ENCODE measurements around the gene HIVEP1.

The HIVEP1 gene

GRCh38 chr6:12012038-12012557 lies at the start of gene HIVEP1:
Gene HIVEP1 (plus strand): TSS chr6:12012312. CDS start chr6:12015629, 3,317 bp downstream.
- ATAC-seq, result peak; percentile 0
- H3K27ac Mint-ChIP-seq, result peak within 1 kb of the TSS; percentile 99
- no peaks in the 10 kb centered on the region for H3K9me3 Mint-ChIP-seq
- peak in 1 of 2 donors; percentile 21 for DNase-seq (ENCODE audit: low spot score in 2 of 2)
- peaks cover 59% of the 10 kb centered on the region for H3K36me3 Mint-ChIP-seq
- peak within 1 kb of the TSS; percentile 92 for H3K4me3 Mint-ChIP-seq
- peaks cover 44% of the 10 kb centered on the region for H3K4me1 Mint-ChIP-seq

GRCh38 chr6:11963756-11964500 lies 48.2 kb upstream of the HIVEP1 start:
- ATAC-seq (no peak), DNase-seq (ENCODE audit: low spot score in 2 of 2) (no peak)
- H3K36me3 Mint-ChIP-seq, result no peaks in the 10 kb centered on the region
- no peak overlapping the region for H3K27ac Mint-ChIP-seq
- H3K9me3 Mint-ChIP-seq, result no peaks in the 10 kb centered on the region
- no peak overlapping the region for H3K4me3 Mint-ChIP-seq
- peaks cover 11% of the 10 kb centered on the region for H3K4me1 Mint-ChIP-seq

DNA sequence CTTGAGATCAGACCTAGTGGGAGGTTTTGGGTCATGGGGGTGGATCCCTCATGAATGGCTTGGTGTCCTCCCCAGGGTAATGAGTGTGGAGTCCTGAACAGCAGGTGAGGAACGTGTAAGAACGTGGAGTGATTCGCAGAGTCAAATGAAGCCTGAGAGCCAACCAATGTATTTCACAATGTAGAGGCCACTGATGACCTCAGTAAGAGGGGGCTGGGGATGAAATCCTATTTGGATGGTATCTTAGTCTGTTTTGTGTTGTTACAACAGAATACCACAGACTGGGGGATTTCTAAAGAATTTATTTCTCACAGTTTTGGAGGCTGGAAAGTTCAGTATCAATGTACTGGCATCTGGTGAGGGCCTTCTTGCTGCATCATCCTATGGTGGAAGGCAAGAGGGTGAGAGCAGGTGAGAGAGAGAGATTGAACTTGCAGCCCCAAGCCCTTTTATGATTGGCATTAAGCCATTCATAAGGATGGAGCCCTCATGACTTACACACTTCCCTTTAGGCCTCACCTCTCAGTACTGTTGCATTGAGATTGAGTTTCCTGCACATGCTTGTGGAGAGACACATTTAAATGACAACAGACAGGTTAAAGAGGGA lies 47.3 kb upstream of the HIVEP1 start:
- no peaks in the 10 kb centered on the region for H3K9me3 Mint-ChIP-seq
- H3K4me3 Mint-ChIP-seq, result no peak overlapping the region
- H3K36me3 Mint-ChIP-seq, result no peaks in the 10 kb centered on the region
- H3K27ac Mint-ChIP-seq, result no peak overlapping the region
- ATAC-seq (no peak), DNase-seq (ENCODE audit: low spot score in 2 of 2) (no peak)
- H3K4me1 Mint-ChIP-seq, result peaks cover 11% of the 10 kb centered on the region

DNA sequence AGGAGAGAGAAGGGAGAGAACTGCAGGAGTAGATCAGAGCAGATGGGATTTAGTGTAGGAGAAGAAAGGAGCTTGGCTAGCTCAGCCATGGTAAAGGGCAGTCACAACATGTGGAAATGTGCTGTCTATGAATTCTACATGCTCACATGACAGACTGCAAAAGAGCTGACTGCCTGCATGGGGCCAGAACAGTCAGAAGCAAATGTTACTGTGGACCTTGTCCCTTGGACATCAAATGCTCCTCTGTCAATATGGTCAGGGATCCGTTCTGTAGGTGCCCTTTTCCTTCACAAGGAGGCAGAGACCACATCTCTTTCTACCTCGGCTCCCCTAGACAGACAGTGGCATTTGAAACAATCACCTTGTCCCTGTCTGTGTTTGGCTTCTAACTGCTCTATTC lies 46.6 kb upstream of the HIVEP1 start:
- Mint-ChIP-seq H3K9me3 (no peaks in the 10 kb centered on the region), H3K4me3 (no peak overlapping the region), H3K4me1 (peaks cover 11% of the 10 kb centered on the region), H3K27ac (no peak overlapping the region), H3K36me3 (no peaks in the 10 kb centered on the region)
- DNase-seq (ENCODE audit: low spot score in 2 of 2), result no peak
- ATAC-seq, result no peak

- no peak overlapping the region for H3K27ac Mint-ChIP-seq
- no peaks in the 10 kb centered on the region for H3K9me3 Mint-ChIP-seq
- no peaks in the 10 kb centered on the region for H3K36me3 Mint-ChIP-seq
- no peak for DNase-seq (ENCODE audit: low spot score in 2 of 2)
- no peak overlapping the region for H3K4me3 Mint-ChIP-seq
- peaks cover 6% of the 10 kb centered on the region for H3K4me1 Mint-ChIP-seq
- ATAC-seq, result peak; percentile 44
These were observed 43.8 kb upstream of the HIVEP1 start for GRCh38 chr6:11968241-11968806.

GRCh38 chr6:11969092-11969491 lies 43.0 kb upstream of the HIVEP1 start:
- ATAC-seq, result no peak
- H3K4me1 Mint-ChIP-seq, result peaks cover 6% of the 10 kb centered on the region
- no peaks in the 10 kb centered on the region for H3K36me3 Mint-ChIP-seq
- DNase-seq (ENCODE audit: low spot score in 2 of 2), result no peak
- H3K27ac Mint-ChIP-seq, result no peak overlapping the region
- H3K4me3 Mint-ChIP-seq, result no peak overlapping the region
- H3K9me3 Mint-ChIP-seq, result no peaks in the 10 kb centered on the region

DNA sequence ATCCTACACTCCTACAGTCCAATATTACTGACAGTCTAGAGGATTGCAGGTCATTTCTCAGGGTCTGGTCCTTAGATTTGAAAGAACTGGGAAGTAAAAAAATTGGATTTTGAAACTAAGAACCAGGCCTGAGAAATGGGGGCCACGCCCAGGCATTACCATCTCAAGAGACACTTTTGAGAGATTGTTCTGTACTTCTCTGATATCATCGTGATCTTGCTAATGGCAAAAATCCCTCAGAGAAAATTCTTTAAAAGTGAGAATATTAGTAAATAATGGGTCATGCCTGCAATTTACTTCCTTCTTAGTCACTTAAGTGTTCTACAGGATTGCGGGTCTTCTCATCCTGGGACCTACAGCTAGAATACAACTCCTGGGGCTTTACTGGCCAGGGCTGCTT lies 42.0 kb upstream of the HIVEP1 start:
- DNase-seq (ENCODE audit: low spot score in 2 of 2), result no peak
- H3K4me3 Mint-ChIP-seq, result no peak overlapping the region
- H3K4me1 Mint-ChIP-seq, result peaks cover 6% of the 10 kb centered on the region
- no peak overlapping the region for H3K27ac Mint-ChIP-seq
- H3K9me3 Mint-ChIP-seq, result no peaks in the 10 kb centered on the region
- ATAC-seq, result no peak
- no peaks in the 10 kb centered on the region for H3K36me3 Mint-ChIP-seq

GRCh38 chr6:11971154-11971553 lies 41.0 kb upstream of the HIVEP1 start:
- peaks cover 6% of the 10 kb centered on the region for H3K4me1 Mint-ChIP-seq
- DNase-seq (ENCODE audit: low spot score in 2 of 2) (no peak), ATAC-seq (no peak)
- no peaks in the 10 kb centered on the region for H3K9me3 Mint-ChIP-seq
- H3K36me3 Mint-ChIP-seq, result no peaks in the 10 kb centered on the region
- no peak overlapping the region for H3K4me3 Mint-ChIP-seq
- no peak overlapping the region for H3K27ac Mint-ChIP-seq

- Mint-ChIP-seq H3K4me3 (no peak overlapping the region), H3K36me3 (no peaks in the 10 kb centered on the region), H3K4me1 (peaks cover 11% of the 10 kb centered on the region), H3K27ac (no peak overlapping the region), H3K9me3 (no peaks in the 10 kb centered on the region)
- DNase-seq (ENCODE audit: low spot score in 2 of 2), result no peak
- no peak for ATAC-seq
These were observed 39.8 kb upstream of the HIVEP1 start for GRCh38 chr6:11972270-11972669.

- no peaks in the 10 kb centered on the region for H3K9me3 Mint-ChIP-seq
- ATAC-seq, result no peak
These were observed 39.3 kb upstream of the HIVEP1 start for GRCh38 chr6:11972806-11973205.

GRCh38 chr6:11973238-11973637 lies 38.9 kb upstream of the HIVEP1 start:
- ATAC-seq (no peak), DNase-seq (ENCODE audit: low spot score in 2 of 2) (no peak)
- Mint-ChIP-seq H3K4me3 (no peak overlapping the region), H3K4me1 (peaks cover 7% of the 10 kb centered on the region), H3K36me3 (no peaks in the 10 kb centered on the region), H3K9me3 (no peaks in the 10 kb centered on the region), H3K27ac (no peak overlapping the region)

More at GRCh38 chr6:11972806-11973205, 39.3 kb upstream of the HIVEP1 start:
- H3K4me1 Mint-ChIP-seq, result peaks cover 11% of the 10 kb centered on the region
- no peak overlapping the region for H3K27ac Mint-ChIP-seq
- DNase-seq (ENCODE audit: low spot score in 2 of 2), result no peak
- no peak overlapping the region for H3K4me3 Mint-ChIP-seq
- H3K36me3 Mint-ChIP-seq, result no peaks in the 10 kb centered on the region

- H3K27ac Mint-ChIP-seq, result no peak overlapping the region
- no peaks in the 10 kb centered on the region for H3K9me3 Mint-ChIP-seq
- no peaks in the 10 kb centered on the region for H3K36me3 Mint-ChIP-seq
- DNase-seq (ENCODE audit: low spot score in 2 of 2) (no peak), ATAC-seq (no peak)
- H3K4me1 Mint-ChIP-seq, result peaks cover 6% of the 10 kb centered on the region
- no peak overlapping the region for H3K4me3 Mint-ChIP-seq
These were observed 38.0 kb upstream of the HIVEP1 start for GRCh38 chr6:11974089-11974488.

GRCh38 chr6:11975353-11975977 lies 36.6 kb upstream of the HIVEP1 start:
- peak; percentile 99 for ATAC-seq
- Mint-ChIP-seq H3K9me3 (no peaks in the 10 kb centered on the region), H3K4me3 (no peak overlapping the region), H3K4me1 (peaks cover 6% of the 10 kb centered on the region), H3K27ac (no peak overlapping the region), H3K36me3 (no peaks in the 10 kb centered on the region)
- peak in 1 of 2 donors; percentile 55 for DNase-seq (ENCODE audit: low spot score in 2 of 2)

GRCh38 chr6:11976489-11976888 lies 35.6 kb upstream of the HIVEP1 start:
- peaks cover 6% of the 10 kb centered on the region for H3K4me1 Mint-ChIP-seq
- peak overlapping the region; percentile 33 for H3K27ac Mint-ChIP-seq

DNA sequence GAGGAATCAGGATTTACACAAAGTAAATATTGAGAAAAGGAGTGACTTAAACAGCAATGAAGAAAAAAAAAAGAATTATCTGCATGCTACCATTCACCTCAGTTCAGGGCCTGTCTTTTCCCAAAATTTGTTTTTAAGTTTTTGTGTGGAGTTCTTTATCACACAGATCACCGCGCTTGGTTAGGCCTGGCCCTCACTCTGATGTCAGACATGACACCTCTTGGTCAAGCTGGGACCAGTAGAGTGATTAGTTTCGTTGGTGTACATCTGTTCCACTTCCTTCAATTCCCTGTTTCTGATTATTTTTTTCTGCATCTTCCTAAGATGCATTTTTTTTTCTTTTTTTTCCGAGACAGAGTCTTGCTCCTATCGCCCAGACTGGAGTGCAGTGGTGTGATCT lies 34.9 kb upstream of the HIVEP1 start:
- no peak overlapping the region for H3K27ac Mint-ChIP-seq
- ATAC-seq (no peak), DNase-seq (ENCODE audit: low spot score in 2 of 2) (no peak)
- H3K9me3 Mint-ChIP-seq, result no peaks in the 10 kb centered on the region
- H3K36me3 Mint-ChIP-seq, result no peaks in the 10 kb centered on the region
- H3K4me3 Mint-ChIP-seq, result no peak overlapping the region
- H3K4me1 Mint-ChIP-seq, result peaks cover 6% of the 10 kb centered on the region

More at GRCh38 chr6:11976489-11976888, 35.6 kb upstream of the HIVEP1 start:
- Mint-ChIP-seq H3K9me3 (no peaks in the 10 kb centered on the region), H3K4me3 (no peak overlapping the region), H3K36me3 (no peaks in the 10 kb centered on the region)
- DNase-seq (ENCODE audit: low spot score in 2 of 2) (no peak), ATAC-seq (no peak)
